ENCODE results near the gene CD4.
A peak's percentile ranks its signal among the peaks of the same experiment; 100 is the strongest.

CD4 gene

DNA sequence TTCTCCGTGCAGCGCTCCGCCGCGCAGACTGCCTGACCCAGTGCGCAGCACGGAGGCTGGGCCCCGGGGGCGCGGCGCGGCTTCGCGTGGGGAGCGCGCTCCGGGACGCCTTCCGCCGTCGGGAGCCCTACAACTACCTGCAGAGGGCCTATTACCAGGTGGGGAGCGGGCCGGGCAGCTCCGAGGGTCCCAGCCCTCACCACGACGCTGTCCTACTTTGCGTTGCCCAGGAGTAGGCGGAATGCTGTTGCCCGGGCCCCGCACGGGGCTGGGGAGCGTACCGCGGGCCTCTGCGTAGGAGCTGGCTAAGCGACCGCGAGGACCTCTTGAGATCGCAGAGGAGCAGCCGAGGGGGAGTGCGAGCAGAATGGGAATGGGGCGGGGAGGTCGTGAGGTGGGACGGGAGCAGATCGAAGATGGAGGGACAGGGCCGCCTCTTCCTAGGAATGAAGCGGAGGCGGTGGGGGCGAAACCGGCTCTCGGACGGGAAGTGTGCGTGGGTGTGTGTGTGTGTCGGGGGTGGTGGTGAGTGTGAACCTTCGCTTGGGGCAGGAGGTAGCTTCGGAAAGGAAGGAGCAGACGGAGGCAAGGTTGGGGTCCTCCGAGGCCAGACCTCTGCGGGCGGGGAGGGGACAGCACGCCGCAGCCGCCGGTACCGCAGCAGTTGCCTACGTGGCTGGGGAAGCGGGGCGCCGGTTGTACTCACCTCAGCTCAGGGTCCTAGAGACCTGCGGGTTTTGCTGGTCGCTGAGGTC lies 39.6 kb downstream of the CD4 start (continued):
- TF ChIP-seq, protein P1, sequence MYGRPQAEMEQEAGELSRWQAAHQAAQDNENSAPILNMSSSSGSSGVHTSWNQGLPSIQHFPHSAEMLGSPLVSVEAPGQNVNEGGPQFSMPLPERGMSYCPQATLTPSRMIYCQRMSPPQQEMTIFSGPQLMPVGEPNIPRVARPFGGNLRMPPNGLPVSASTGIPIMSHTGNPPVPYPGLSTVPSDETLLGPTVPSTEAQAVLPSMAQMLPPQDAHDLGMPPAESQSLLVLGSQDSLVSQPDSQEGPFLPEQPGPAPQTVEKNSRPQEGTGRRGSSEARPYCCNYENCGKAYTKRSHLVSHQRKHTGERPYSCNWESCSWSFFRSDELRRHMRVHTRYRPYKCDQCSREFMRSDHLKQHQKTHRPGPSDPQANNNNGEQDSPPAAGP (tag by site-specific recombination; IDR thresholded peaks at IDR 0.05): peak; percentile 69; the same call in 1 of the 2 replicates
- TF ChIP-seq ZNF658 (tag by site-specific recombination; IDR thresholded peaks at IDR 0.05): no peak
- TF ChIP-seq, protein P2, sequence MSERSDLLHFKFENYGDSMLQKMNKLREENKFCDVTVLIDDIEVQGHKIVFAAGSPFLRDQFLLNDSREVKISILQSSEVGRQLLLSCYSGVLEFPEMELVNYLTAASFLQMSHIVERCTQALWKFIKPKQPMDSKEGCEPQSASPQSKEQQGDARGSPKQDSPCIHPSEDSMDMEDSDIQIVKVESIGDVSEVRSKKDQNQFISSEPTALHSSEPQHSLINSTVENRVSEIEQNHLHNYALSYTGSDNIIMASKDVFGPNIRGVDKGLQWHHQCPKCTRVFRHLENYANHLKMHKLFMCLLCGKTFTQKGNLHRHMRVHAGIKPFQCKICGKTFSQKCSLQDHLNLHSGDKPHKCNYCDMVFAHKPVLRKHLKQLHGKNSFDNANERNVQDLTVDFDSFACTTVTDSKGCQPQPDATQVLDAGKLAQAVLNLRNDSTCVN (tag by site-specific recombination; optimal IDR thresholded peaks at IDR 0.05): peak; percentile 94
- peak; percentile 59 for TF ChIP-seq KLF1 (tag by site-specific recombination; IDR thresholded peaks at IDR 0.05)
- TF ChIP-seq KLF7 (tag by site-specific recombination; IDR thresholded peaks at IDR 0.05; ENCODE audit: borderline replicate concordance): 0 out of 2 replicates have a peak, but pooled peaks have one; percentile 68
- peak; percentile 30; the same call in 1 of the 2 replicates for TF ChIP-seq ZNF561 (tag by site-specific recombination; IDR thresholded peaks at IDR 0.05; ENCODE audit: borderline replicate concordance)
- TF ChIP-seq ZNF677 (tag by site-specific recombination; IDR thresholded peaks at IDR 0.05): no peak
- TF ChIP-seq ZNF157 (tag by site-specific recombination; IDR thresholded peaks at IDR 0.05): no peak; the same call in 1 of the 2 replicates
- TF ChIP-seq, protein P3, sequence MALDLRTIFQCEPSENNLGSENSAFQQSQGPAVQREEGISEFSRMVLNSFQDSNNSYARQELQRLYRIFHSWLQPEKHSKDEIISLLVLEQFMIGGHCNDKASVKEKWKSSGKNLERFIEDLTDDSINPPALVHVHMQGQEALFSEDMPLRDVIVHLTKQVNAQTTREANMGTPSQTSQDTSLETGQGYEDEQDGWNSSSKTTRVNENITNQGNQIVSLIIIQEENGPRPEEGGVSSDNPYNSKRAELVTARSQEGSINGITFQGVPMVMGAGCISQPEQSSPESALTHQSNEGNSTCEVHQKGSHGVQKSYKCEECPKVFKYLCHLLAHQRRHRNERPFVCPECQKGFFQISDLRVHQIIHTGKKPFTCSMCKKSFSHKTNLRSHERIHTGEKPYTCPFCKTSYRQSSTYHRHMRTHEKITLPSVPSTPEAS (tag by site-specific recombination; IDR thresholded peaks at IDR 0.05): peak; percentile 58; the same call in 1 of the 2 replicates
- TF ChIP-seq, protein P4, sequence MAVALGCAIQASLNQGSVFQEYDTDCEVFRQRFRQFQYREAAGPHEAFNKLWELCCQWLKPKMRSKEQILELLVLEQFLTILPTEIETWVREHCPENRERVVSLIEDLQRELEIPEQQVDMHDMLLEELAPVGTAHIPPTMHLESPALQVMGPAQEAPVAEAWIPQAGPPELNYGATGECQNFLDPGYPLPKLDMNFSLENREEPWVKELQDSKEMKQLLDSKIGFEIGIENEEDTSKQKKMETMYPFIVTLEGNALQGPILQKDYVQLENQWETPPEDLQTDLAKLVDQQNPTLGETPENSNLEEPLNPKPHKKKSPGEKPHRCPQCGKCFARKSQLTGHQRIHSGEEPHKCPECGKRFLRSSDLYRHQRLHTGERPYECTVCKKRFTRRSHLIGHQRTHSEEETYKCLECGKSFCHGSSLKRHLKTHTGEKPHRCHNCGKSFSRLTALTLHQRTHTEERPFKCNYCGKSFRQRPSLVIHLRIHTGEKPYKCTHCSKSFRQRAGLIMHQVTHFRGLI (tag by site-specific recombination; IDR thresholded peaks at IDR 0.05): no peak
- TF ChIP-seq ZNF600 (tag by site-specific recombination; IDR thresholded peaks at IDR 0.05): peak; percentile 89
- no peak for TF ChIP-seq FEZF1 (tag by site-specific recombination; IDR thresholded peaks at IDR 0.05)
- TF ChIP-seq PRDM1 (tag by site-specific recombination; IDR thresholded peaks at IDR 0.05): no peak
- TF ChIP-seq REPIN1 (tag by site-specific recombination; IDR thresholded peaks at IDR 0.05; ENCODE audit: low read depth): peak; percentile 88; the same call in 1 of the 2 replicates
- TF ChIP-seq, protein P5, sequence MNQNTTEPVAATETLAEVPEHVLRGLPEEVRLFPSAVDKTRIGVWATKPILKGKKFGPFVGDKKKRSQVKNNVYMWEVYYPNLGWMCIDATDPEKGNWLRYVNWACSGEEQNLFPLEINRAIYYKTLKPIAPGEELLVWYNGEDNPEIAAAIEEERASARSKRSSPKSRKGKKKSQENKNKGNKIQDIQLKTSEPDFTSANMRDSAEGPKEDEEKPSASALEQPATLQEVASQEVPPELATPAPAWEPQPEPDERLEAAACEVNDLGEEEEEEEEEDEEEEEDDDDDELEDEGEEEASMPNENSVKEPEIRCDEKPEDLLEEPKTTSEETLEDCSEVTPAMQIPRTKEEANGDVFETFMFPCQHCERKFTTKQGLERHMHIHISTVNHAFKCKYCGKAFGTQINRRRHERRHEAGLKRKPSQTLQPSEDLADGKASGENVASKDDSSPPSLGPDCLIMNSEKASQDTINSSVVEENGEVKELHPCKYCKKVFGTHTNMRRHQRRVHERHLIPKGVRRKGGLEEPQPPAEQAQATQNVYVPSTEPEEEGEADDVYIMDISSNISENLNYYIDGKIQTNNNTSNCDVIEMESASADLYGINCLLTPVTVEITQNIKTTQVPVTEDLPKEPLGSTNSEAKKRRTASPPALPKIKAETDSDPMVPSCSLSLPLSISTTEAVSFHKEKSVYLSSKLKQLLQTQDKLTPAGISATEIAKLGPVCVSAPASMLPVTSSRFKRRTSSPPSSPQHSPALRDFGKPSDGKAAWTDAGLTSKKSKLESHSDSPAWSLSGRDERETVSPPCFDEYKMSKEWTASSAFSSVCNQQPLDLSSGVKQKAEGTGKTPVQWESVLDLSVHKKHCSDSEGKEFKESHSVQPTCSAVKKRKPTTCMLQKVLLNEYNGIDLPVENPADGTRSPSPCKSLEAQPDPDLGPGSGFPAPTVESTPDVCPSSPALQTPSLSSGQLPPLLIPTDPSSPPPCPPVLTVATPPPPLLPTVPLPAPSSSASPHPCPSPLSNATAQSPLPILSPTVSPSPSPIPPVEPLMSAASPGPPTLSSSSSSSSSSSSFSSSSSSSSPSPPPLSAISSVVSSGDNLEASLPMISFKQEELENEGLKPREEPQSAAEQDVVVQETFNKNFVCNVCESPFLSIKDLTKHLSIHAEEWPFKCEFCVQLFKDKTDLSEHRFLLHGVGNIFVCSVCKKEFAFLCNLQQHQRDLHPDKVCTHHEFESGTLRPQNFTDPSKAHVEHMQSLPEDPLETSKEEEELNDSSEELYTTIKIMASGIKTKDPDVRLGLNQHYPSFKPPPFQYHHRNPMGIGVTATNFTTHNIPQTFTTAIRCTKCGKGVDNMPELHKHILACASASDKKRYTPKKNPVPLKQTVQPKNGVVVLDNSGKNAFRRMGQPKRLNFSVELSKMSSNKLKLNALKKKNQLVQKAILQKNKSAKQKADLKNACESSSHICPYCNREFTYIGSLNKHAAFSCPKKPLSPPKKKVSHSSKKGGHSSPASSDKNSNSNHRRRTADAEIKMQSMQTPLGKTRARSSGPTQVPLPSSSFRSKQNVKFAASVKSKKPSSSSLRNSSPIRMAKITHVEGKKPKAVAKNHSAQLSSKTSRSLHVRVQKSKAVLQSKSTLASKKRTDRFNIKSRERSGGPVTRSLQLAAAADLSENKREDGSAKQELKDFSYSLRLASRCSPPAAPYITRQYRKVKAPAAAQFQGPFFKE (tag by site-specific recombination; IDR thresholded peaks at IDR 0.05; ENCODE audit: borderline replicate concordance): peak; percentile 97
- peak; percentile 29 for TF ChIP-seq ZBTB8A (tag by site-specific recombination; IDR thresholded peaks at IDR 0.05)
- peak; percentile 21; the same call in 1 of the 2 replicates for TF ChIP-seq ZNF76 (tag by site-specific recombination; IDR thresholded peaks at IDR 0.05; ENCODE audit: borderline replicate concordance, low read depth)
- TF ChIP-seq GLI2 (tag by site-specific recombination; IDR thresholded peaks at IDR 0.05; ENCODE audit: borderline replicate concordance, low read depth): no peak
- TF ChIP-seq, protein P6, sequence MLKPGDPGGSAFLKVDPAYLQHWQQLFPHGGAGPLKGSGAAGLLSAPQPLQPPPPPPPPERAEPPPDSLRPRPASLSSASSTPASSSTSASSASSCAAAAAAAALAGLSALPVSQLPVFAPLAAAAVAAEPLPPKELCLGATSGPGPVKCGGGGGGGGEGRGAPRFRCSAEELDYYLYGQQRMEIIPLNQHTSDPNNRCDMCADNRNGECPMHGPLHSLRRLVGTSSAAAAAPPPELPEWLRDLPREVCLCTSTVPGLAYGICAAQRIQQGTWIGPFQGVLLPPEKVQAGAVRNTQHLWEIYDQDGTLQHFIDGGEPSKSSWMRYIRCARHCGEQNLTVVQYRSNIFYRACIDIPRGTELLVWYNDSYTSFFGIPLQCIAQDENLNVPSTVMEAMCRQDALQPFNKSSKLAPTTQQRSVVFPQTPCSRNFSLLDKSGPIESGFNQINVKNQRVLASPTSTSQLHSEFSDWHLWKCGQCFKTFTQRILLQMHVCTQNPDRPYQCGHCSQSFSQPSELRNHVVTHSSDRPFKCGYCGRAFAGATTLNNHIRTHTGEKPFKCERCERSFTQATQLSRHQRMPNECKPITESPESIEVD (tag by site-specific recombination; IDR thresholded peaks at IDR 0.05): no peak
- TF ChIP-seq SP2 (tag by site-specific recombination; IDR thresholded peaks at IDR 0.05): peak; percentile 80
- no peak for TF ChIP-seq HOXD13 (CRISPR knock-in tag; IDR thresholded peaks at IDR 0.05; ENCODE audit: borderline replicate concordance)
- TF ChIP-seq ZNF302 (tag by site-specific recombination; IDR thresholded peaks at IDR 0.05; ENCODE audit: low read depth): no peak
